GM12892 (cell line): Measurements from ENCODE around the gene MTHFD2.
A peak's percentile ranks its signal among the peaks of the same experiment; 100 is the strongest.
"Not testable (repeated sequence)": the region's sequence is repeated elsewhere in the genome, so short reads cannot be mapped to it uniquely, and the experiment has no call there.

Experiments used
- DNase-seq: peaks from one replicate; pipeline ENCODE4 v3.0.0; 2011; ENCODE audit not compliant: insufficient read length
- FAIRE-seq: peaks from 2 replicates; lab custom pipeline; 2011; peaks lifted over from hg19 to GRCh38; lab: Jason Lieb, UNC
- POLR2A ChIP-seq: IDR thresholded peaks from 2 replicates; pipeline ENCODE4 v1.6.1; 2011; ENCODE audit warnings: low read depth, low read length, control low read depth
- POLR2AphosphoS5 ChIP-seq: IDR thresholded peaks from 2 replicates; pipeline ENCODE4 v1.6.1; 2011; ENCODE audit warnings: low read depth, low read length, control low read depth
- TAF1 ChIP-seq: IDR thresholded peaks from 2 replicates; pipeline ENCODE4 v1.6.1; 2011; ENCODE audit warnings: low read depth, mild to moderate bottlenecking, control low read depth, low read length, borderline replicate concordance

MTHFD2 gene

DNA sequence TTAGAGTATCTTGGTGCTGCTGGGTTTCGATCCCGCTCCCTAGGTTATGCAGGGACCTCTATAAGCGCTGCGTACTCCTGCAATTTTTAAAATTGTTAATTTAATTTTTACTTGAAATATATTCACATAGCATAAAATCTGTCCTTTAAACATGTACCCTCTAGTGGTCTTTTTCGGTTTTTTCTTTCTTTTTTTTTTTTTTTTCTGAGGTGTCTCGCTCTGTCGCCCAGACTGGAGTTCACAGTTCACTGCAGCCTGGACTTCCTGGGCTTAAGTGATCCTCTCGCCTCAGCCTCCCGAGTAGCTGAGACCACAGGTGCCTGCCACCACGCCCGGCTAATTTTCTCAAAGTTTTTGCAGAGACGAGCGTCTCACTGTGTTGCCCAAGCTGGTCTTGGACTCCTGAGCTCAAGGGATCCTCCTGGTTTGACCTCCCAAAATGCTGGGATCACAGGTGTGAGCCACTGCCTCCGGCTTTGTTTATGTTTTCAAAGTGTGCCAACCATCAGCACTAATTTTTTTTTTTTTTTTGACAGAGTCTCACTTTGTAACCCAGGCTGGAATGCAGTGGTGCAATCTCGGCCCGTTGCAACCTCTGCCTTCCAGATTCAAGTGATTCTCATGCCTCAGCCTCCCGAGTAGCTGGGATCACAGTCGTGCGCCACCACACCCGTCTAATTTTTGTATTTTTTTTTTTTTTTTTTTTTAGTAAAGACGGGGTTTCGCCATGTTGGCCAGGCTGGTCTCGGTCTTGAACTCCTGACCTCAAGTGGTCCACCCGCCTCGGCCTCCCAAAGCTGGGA, 19.2 kb upstream of the MTHFD2 start:
- DNase-seq (no peak), FAIRE-seq (no peak)
- TF ChIP-seq POLR2AphosphoS5, result no peak
- TF ChIP-seq TAF1, result no peak
- no peak for TF ChIP-seq POLR2A

- TF ChIP-seq POLR2AphosphoS5 (peak; percentile 46; the same call in 1 of the 2 replicates), POLR2A (peak; percentile 50; the same call in 1 of the 2 replicates), TAF1 (no peak)
- FAIRE-seq (peak; percentile 88), DNase-seq (peak; percentile 22)
Measured at GRCh38 chr2:74181739-74182138, 16.7 kb upstream of the MTHFD2 start.

- FAIRE-seq (no peak), DNase-seq (no peak)
- TF ChIP-seq POLR2A (no peak), TAF1 (no peak), POLR2AphosphoS5 (no peak)
Measured at GRCh38 chr2:74183878-74184277, 14.5 kb upstream of the MTHFD2 start.

DNA sequence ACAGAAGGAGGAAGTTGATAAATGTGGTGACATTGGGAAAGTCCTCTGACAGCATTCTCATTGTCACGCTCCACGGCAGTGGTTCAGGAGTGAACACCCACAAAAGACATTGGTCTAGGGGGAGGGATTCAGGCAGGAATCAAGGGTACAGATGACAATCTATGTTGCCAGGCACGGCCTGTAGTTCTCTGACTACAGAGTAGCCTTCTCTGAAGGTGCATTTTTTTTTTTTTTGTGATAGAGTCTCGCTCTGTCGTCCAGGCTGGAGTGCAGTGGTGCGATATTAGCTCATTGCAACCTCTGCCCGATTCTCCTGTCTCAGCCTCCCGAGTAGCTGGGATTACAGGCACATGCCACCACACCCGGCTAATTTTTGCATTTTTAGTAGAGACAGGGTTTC, 12.4 kb upstream of the MTHFD2 start:
- TF ChIP-seq POLR2A, result no peak
- TF ChIP-seq POLR2AphosphoS5, result peak; percentile 40; the same call in 1 of the 2 replicates
- peak; percentile 93 for FAIRE-seq
- peak; percentile 32 for DNase-seq

- not testable (repeated sequence) for FAIRE-seq, DNase-seq
Measured at GRCh38 chr2:74186706-74187105, 11.7 kb upstream of the MTHFD2 start.

- no peak for FAIRE-seq
- TF ChIP-seq POLR2A, result no peak
- TF ChIP-seq POLR2AphosphoS5, result no peak
- TF ChIP-seq TAF1, result no peak
- no peak for DNase-seq
Measured at GRCh38 chr2:74188018-74188601, 10.3 kb upstream of the MTHFD2 start.

DNA sequence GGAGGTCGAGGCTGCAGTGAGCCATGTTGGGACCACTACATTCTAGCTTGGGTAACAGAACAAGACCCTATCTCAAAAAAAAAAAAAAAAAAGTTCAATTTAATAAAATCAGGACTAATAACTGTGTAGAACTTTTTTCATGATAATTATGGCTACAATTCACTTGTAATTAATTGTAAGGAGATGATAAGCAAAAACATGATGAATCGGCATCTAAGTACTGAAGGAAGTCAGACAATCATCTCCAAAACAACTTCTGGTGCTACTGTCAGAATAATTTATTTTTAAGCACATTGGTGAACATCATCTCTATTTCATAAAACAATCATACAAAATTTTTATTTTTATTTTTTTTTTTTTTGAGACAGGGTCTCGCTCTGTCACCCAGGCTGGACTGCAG, 9.7 kb upstream of the MTHFD2 start:
- TF ChIP-seq TAF1 (no peak), POLR2A (no peak), POLR2AphosphoS5 (no peak)
- FAIRE-seq, result no peak

DNA sequence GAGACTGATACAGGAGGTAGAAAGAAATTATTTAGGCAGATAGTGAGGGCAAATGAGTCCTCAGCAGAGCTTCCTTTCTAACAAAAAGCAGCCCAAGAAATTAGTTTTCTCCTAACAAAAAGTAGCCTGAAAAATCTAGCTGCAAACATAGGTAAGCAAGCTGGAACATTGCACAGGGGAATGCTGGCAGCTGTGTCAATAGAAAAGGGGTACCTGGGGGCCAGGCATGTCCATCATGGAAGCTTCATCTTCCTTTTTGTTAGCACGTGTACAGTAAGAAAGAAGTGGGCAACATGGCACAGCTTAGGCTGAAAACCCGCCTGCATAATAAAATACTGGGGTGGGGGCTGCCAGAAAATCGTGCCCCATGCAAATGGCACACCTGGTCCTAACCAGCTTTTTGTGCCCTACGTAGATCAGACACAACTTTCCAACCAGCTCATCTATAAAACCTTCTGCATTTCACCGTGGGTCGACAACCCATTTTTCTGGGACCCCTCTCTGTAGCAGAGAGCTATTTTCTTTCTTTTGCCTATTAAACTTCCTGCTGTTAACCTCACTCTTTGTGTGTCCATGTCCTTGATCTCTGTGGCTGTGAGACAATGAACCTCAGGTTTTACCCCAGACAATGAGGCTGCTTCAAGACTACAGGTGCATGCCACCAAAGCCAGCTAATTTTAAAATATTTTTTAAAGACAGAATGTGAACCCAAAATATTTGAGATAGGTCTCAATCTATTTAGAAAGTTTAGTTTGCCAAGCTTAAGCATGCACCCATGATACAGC, 6.6 kb upstream of the MTHFD2 start:
- FAIRE-seq (no peak), DNase-seq (no peak)
- TF ChIP-seq POLR2A, result no peak
- TF ChIP-seq TAF1, result no peak
- TF ChIP-seq POLR2AphosphoS5, result no peak

More for the DNA sequence above, 9.7 kb upstream of the MTHFD2 start:
- no peak for DNase-seq

GRCh38 chr2:74194799-74195198, 3.6 kb upstream of the MTHFD2 start:
- no peak for DNase-seq
- TF ChIP-seq TAF1 (no peak), POLR2AphosphoS5 (no peak), POLR2A (no peak)
- FAIRE-seq, result no peak

- DNase-seq, result no peak
- TF ChIP-seq POLR2AphosphoS5 (no peak), POLR2A (no peak), TAF1 (no peak)
- no peak for FAIRE-seq
Measured at GRCh38 chr2:74197049-74197448, 1.4 kb upstream of the MTHFD2 start.

- no peak for DNase-seq
- FAIRE-seq, result no peak
- no peak for TF ChIP-seq POLR2AphosphoS5
- TF ChIP-seq TAF1, result no peak
Measured at GRCh38 chr2:74198023-74198460, 373 bp upstream of the MTHFD2 start.

DNA sequence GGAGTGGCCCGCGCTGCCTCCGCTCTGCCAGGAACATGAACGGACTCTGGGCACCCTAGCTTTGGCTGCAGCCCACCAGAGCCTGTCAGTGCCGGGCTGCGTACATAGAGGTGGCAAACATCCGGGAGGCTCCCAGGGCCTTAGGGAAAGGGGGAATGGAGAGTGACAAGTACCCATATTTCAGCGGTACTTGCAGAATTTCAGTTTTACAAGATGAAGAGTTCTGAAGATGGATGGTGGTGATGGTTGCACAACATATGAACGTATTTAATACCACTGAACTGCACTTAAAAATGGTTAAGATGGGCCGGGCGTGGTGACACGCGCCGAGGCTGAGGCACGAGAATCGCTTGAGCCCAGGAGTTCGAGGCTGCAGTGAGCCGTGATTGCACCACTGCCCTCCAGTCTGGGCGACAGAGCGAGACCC, 873 bp downstream of the MTHFD2 start:
- FAIRE-seq, result no peak
- DNase-seq, result no peak
- TF ChIP-seq TAF1 (no peak), POLR2AphosphoS5 (no peak), POLR2A (no peak; the same call in 1 of the 2 replicates)
